Activated naive CD8-positive, alpha-beta T cell (primary cell): ENCODE measurements around the gene BICC1.

Experiments used
- H3K27ac Mint-ChIP-seq: one replicate; pipeline ENCODE4 v1.8.0; 2021; ENCODE audit warnings: mixed read lengths
- H3K27me3 Mint-ChIP-seq: one replicate; pipeline ENCODE4 v1.8.0; 2021; ENCODE audit warnings: mixed read lengths
- H3K36me3 Mint-ChIP-seq: one replicate; pipeline ENCODE4 v1.8.0; 2021; ENCODE audit warnings: mixed read lengths
- H3K4me1 Mint-ChIP-seq: one replicate; pipeline ENCODE4 v1.8.0; 2021; ENCODE audit warnings: low read depth, mixed read lengths
- H3K4me3 Mint-ChIP-seq: one replicate; pipeline ENCODE4 v1.8.0; 2021; ENCODE audit warnings: mild to moderate bottlenecking, mixed read lengths
- H3K9me3 Mint-ChIP-seq: one replicate; pipeline ENCODE4 v1.8.0; 2021; ENCODE audit warnings: low read depth, mixed read lengths

Gene BICC1

GRCh38 chr10:58733436-58733835 is 220.8 kb downstream of the BICC1 start:
- peaks cover 2% of the 10 kb centered on the region for H3K27me3 Mint-ChIP-seq
- peaks cover 10% of the 10 kb centered on the region for H3K9me3 Mint-ChIP-seq
- H3K27ac Mint-ChIP-seq, result no peak overlapping the region
- H3K4me1 Mint-ChIP-seq, result no peaks in the 10 kb centered on the region
- no peak overlapping the region for H3K4me3 Mint-ChIP-seq
- peaks cover 3% of the 10 kb centered on the region for H3K36me3 Mint-ChIP-seq

GRCh38 chr10:58734116-58734515 is 221.4 kb downstream of the BICC1 start:
- no peak overlapping the region for H3K27ac Mint-ChIP-seq
- no peak overlapping the region for H3K4me3 Mint-ChIP-seq
- H3K4me1 Mint-ChIP-seq, result no peaks in the 10 kb centered on the region
- peaks cover 3% of the 10 kb centered on the region for H3K36me3 Mint-ChIP-seq
- peaks cover 2% of the 10 kb centered on the region for H3K27me3 Mint-ChIP-seq
- peaks cover 10% of the 10 kb centered on the region for H3K9me3 Mint-ChIP-seq

GRCh38 chr10:58734664-58735063 is 222.0 kb downstream of the BICC1 start:
- no peak overlapping the region for H3K4me3 Mint-ChIP-seq
- H3K4me1 Mint-ChIP-seq, result no peaks in the 10 kb centered on the region
- H3K27me3 Mint-ChIP-seq, result peaks cover 2% of the 10 kb centered on the region
- no peak overlapping the region for H3K27ac Mint-ChIP-seq
- H3K9me3 Mint-ChIP-seq, result peaks cover 10% of the 10 kb centered on the region
- peaks cover 3% of the 10 kb centered on the region for H3K36me3 Mint-ChIP-seq

- peaks cover 7% of the 10 kb centered on the region for H3K9me3 Mint-ChIP-seq
- H3K4me3 Mint-ChIP-seq, result no peak overlapping the region
- no peaks in the 10 kb centered on the region for H3K4me1 Mint-ChIP-seq
- peaks cover 2% of the 10 kb centered on the region for H3K27me3 Mint-ChIP-seq
- no peak overlapping the region for H3K27ac Mint-ChIP-seq
- peaks cover 3% of the 10 kb centered on the region for H3K36me3 Mint-ChIP-seq
Measured at GRCh38 chr10:58735087-58735486, 222.4 kb downstream of the BICC1 start.

GRCh38 chr10:58740620-58741369 is 228.1 kb downstream of the BICC1 start:
- Mint-ChIP-seq H3K27me3 (no peaks in the 10 kb centered on the region), H3K4me1 (no peaks in the 10 kb centered on the region), H3K9me3 (no peaks in the 10 kb centered on the region), H3K27ac (no peak overlapping the region), H3K36me3 (no peaks in the 10 kb centered on the region), H3K4me3 (no peak overlapping the region)

- Mint-ChIP-seq H3K9me3 (no peaks in the 10 kb centered on the region), H3K4me1 (no peaks in the 10 kb centered on the region), H3K27me3 (no peaks in the 10 kb centered on the region), H3K4me3 (no peak overlapping the region), H3K36me3 (no peaks in the 10 kb centered on the region), H3K27ac (no peak overlapping the region)
Measured at GRCh38 chr10:58741673-58742072, 229.0 kb downstream of the BICC1 start.

- Mint-ChIP-seq H3K36me3 (no peaks in the 10 kb centered on the region), H3K27me3 (no peaks in the 10 kb centered on the region), H3K4me1 (no peaks in the 10 kb centered on the region), H3K27ac (no peak overlapping the region), H3K9me3 (no peaks in the 10 kb centered on the region), H3K4me3 (no peak overlapping the region)
Measured at GRCh38 chr10:58742141-58742540, 229.5 kb downstream of the BICC1 start.

GRCh38 chr10:58743466-58744115 is 230.9 kb downstream of the BICC1 start:
- H3K27ac Mint-ChIP-seq, result no peak overlapping the region

GRCh38 chr10:58746474-58747185 is 234.0 kb downstream of the BICC1 start:
- Mint-ChIP-seq H3K4me1 (no peaks in the 10 kb centered on the region), H3K4me3 (no peak overlapping the region), H3K27me3 (no peaks in the 10 kb centered on the region), H3K27ac (no peak overlapping the region), H3K9me3 (no peaks in the 10 kb centered on the region), H3K36me3 (no peaks in the 10 kb centered on the region)

More at GRCh38 chr10:58743466-58744115, 230.9 kb downstream of the BICC1 start:
- Mint-ChIP-seq H3K4me3 (no peak overlapping the region), H3K4me1 (no peaks in the 10 kb centered on the region), H3K9me3 (no peaks in the 10 kb centered on the region), H3K27me3 (no peaks in the 10 kb centered on the region), H3K36me3 (no peaks in the 10 kb centered on the region)

GRCh38 chr10:58747687-58748086 is 235.0 kb downstream of the BICC1 start:
- no peaks in the 10 kb centered on the region for H3K27me3 Mint-ChIP-seq
- no peaks in the 10 kb centered on the region for H3K36me3 Mint-ChIP-seq
- H3K9me3 Mint-ChIP-seq, result no peaks in the 10 kb centered on the region
- no peak overlapping the region for H3K27ac Mint-ChIP-seq
- no peak overlapping the region for H3K4me3 Mint-ChIP-seq
- no peaks in the 10 kb centered on the region for H3K4me1 Mint-ChIP-seq

GRCh38 chr10:58752665-58753064 is 240.0 kb downstream of the BICC1 start:
- Mint-ChIP-seq H3K4me3 (no peak overlapping the region), H3K36me3 (no peaks in the 10 kb centered on the region), H3K27me3 (peaks cover 2% of the 10 kb centered on the region), H3K27ac (no peak overlapping the region), H3K9me3 (no peaks in the 10 kb centered on the region), H3K4me1 (no peaks in the 10 kb centered on the region)

GRCh38 chr10:58753425-58753824 is 240.8 kb downstream of the BICC1 start:
- Mint-ChIP-seq H3K36me3 (no peaks in the 10 kb centered on the region), H3K4me3 (no peak overlapping the region), H3K4me1 (no peaks in the 10 kb centered on the region), H3K27me3 (peaks cover 2% of the 10 kb centered on the region), H3K27ac (no peak overlapping the region), H3K9me3 (no peaks in the 10 kb centered on the region)

- Mint-ChIP-seq H3K4me1 (no peaks in the 10 kb centered on the region), H3K9me3 (no peaks in the 10 kb centered on the region), H3K4me3 (no peak overlapping the region), H3K36me3 (no peaks in the 10 kb centered on the region), H3K27me3 (peaks cover 2% of the 10 kb centered on the region), H3K27ac (no peak overlapping the region)
Measured at GRCh38 chr10:58754469-58755339, 242.0 kb downstream of the BICC1 start.

GRCh38 chr10:58755340-58755610 is 242.6 kb downstream of the BICC1 start:
- Mint-ChIP-seq H3K4me1 (no peaks in the 10 kb centered on the region), H3K27me3 (peaks cover 2% of the 10 kb centered on the region), H3K36me3 (no peaks in the 10 kb centered on the region), H3K4me3 (no peak overlapping the region), H3K27ac (no peak overlapping the region), H3K9me3 (no peaks in the 10 kb centered on the region)

- peaks cover 2% of the 10 kb centered on the region for H3K27me3 Mint-ChIP-seq
- no peaks in the 10 kb centered on the region for H3K9me3 Mint-ChIP-seq
- no peak overlapping the region for H3K27ac Mint-ChIP-seq
- no peaks in the 10 kb centered on the region for H3K36me3 Mint-ChIP-seq
- H3K4me1 Mint-ChIP-seq, result no peaks in the 10 kb centered on the region
- no peak overlapping the region for H3K4me3 Mint-ChIP-seq
Measured at GRCh38 chr10:58755677-58756076, 243.0 kb downstream of the BICC1 start.
